PC-9 (cell line): Measurements from ENCODE around the gene TRIM27. TPM values are rescaled to one million over a fixed set of nuclear protein-coding genes. Genes with fewer than 3 reads are reported as not detected.
A peak's percentile ranks its signal among the peaks of the same experiment; 100 is the strongest.
"Not testable (repeated sequence)": the region's sequence is repeated elsewhere in the genome, so short reads cannot be mapped to it uniquely, and the experiment has no call there.

ENCODE experiments used
- BruUV-seq: library from RNA; stranded (reverse); fragments of 400-500 nt; replicated peaks from 2 replicates; lab custom pipeline; 2021; lab: Mats Ljungman, UMichigan
- CTCF ChIA-PET: fragments of 300-600 bp; sonication (Branson Sonifier 250); formaldehyde crosslinking; loops from one replicate; lab custom pipeline; 2022; ENCODE audit warnings: antibody characterized with exemption; lab: Charles Lee
- POLR2A ChIA-PET: fragments of 300-600 bp; sonication (Branson Sonifier 250); formaldehyde crosslinking; loops from one replicate; lab custom pipeline; 2022; ENCODE audit warnings: antibody characterized with exemption; ENCODE audit not compliant: unreplicated experiment; lab: Charles Lee
- DNase-seq, 2 experiments: peaks; one replicate each; pipeline versions ENCODE4 v3.0.0 to v3.0.0-alpha.2; 2015 to 2022; ENCODE audit warnings: mixed read lengths in 1 of 2
- H2AFZ ChIP-seq: fragments of 200-600 bp; sonication (generic); 2 replicates; pipeline ENCODE4 v1.8.1; 2017; ENCODE audit warnings: antibody characterized with exemption
- H3F3A ChIP-seq: fragments of 200-600 bp; sonication (generic); 2 replicates; pipeline ENCODE4 v1.8.1; 2017; ENCODE audit warnings: antibody characterized with exemption, mild to moderate bottlenecking, low read depth; ENCODE audit not compliant: insufficient read depth
- H3K27ac ChIP-seq: fragments of 200-600 bp; sonication (generic); 2 replicates; pipeline ENCODE4 v1.6.1; 2016; ENCODE audit warnings: mixed run types
- H3K27me3 ChIP-seq: fragments of 200-600 bp; sonication (generic); 2 replicates; pipeline ENCODE4 v1.6.1; 2016; ENCODE audit warnings: low read depth, mixed run types; ENCODE audit not compliant: insufficient read depth
- H3K36me3 ChIP-seq: fragments of 200-600 bp; sonication (generic); 2 replicates; pipeline ENCODE4 v1.6.1; 2016; ENCODE audit warnings: low read depth, mixed run types
- H3K4me1 ChIP-seq: fragments of 200-600 bp; sonication (generic); replicated peaks from 2 replicates; pipeline ENCODE4 v1.6.1; 2016; ENCODE audit warnings: mixed run types; ENCODE audit not compliant: insufficient read depth
- H3K4me2 ChIP-seq: fragments of 200-600 bp; sonication (generic); 2 replicates; pipeline ENCODE4 v1.6.1; 2017; ENCODE audit warnings: mixed run types
- H3K4me3 ChIP-seq: fragments of 200-600 bp; sonication (generic); 2 replicates; pipeline ENCODE4 v1.6.1; 2016; ENCODE audit warnings: mixed run types
- H3K79me2 ChIP-seq: fragments of 200-600 bp; sonication (generic); 2 replicates; pipeline ENCODE4 v1.6.1; 2017; ENCODE audit warnings: low read depth, mixed run types
- H3K9me2 ChIP-seq: fragments of 200-600 bp; sonication (generic); 2 replicates; pipeline ENCODE4 v1.8.1; 2017; ENCODE audit warnings: mild to moderate bottlenecking; ENCODE audit not compliant: insufficient read depth
- H3K9me3 ChIP-seq: fragments of 200-600 bp; sonication (generic); 2 replicates; pipeline ENCODE4 v1.8.1; 2016; ENCODE audit warnings: low read depth; ENCODE audit not compliant: insufficient read depth
- H4K20me1 ChIP-seq: fragments of 200-600 bp; sonication (generic); 2 replicates; pipeline ENCODE4 v1.8.1; 2017; ENCODE audit not compliant: insufficient read depth
- CTCF ChIP-seq: fragments of 200-600 bp; sonication (generic); conservative IDR thresholded peaks from 2 replicates; pipeline ENCODE4 v1.6.1; 2017; ENCODE audit warnings: mixed run types, antibody characterized with exemption, mild to moderate bottlenecking, moderate library complexity
- EZH2 ChIP-seq: fragments of 200-600 bp; sonication (generic); IDR thresholded peaks from 2 replicates; pipeline ENCODE4 v1.8.0; 2017; ENCODE audit warnings: antibody characterized with exemption, low read depth
- intact Hi-C: fragments of 100-400 bp; cut with micrococcal nuclease; formaldehyde crosslinking; loops from one replicate; pipeline ENCODE4 v1.10.0; 2022; ENCODE audit not compliant: unreplicated experiment
- total RNA-seq: library from RNA; stranded (reverse); gene quantifications from 2 replicates; pipeline ENCODE4 v1.2.3, GENCODE V29; 2021

The TRIM27 gene
- total RNA-seq, 1 experiment from 2014 or later: 86.2 TPM

- H3K4me1 ChIP-seq: no peaks in the 10 kb centered on the region
- no peaks in the 10 kb centered on the region for H3K36me3 ChIP-seq
- POLR2A ChIA-PET: no interaction called here
- H3K27ac ChIP-seq: no peak overlapping the region
- no peaks in the 10 kb centered on the region for H3K79me2 ChIP-seq
- intact Hi-C loops: no loop called here
- no TSS peak for BruUV-seq
- no peaks in the 10 kb centered on the region for H3K27me3 ChIP-seq
- no peaks in the 10 kb centered on the region; the same call in 1 of the 2 replicates for H3K9me3 ChIP-seq
- H3K4me2 ChIP-seq: no peak overlapping the region
- no peak for TF ChIP-seq EZH2
- H2AFZ ChIP-seq: no peak overlapping the region
- H3K4me3 ChIP-seq: no peak overlapping the region
- H4K20me1 ChIP-seq: no peaks in the 10 kb centered on the region
- H3K9me2 ChIP-seq: no peaks in the 10 kb centered on the region
- H3F3A ChIP-seq: no peaks in the 10 kb centered on the region
- DNase-seq: no peak
- CTCF ChIA-PET: no interaction called here
These were observed 44.7 kb upstream of the TRIM27 start for GRCh38 chr6:28968476-28968875.

- Histone ChIP-seq H3K79me2 (no peaks in the 10 kb centered on the region), H3F3A (no peaks in the 10 kb centered on the region), H3K9me2 (no peaks in the 10 kb centered on the region), H3K9me3 (no peaks in the 10 kb centered on the region; the same call in 1 of the 2 replicates), H2AFZ (no peak overlapping the region), H4K20me1 (no peaks in the 10 kb centered on the region), H3K4me2 (no peak overlapping the region), H3K27ac (no peak overlapping the region), H3K36me3 (no peaks in the 10 kb centered on the region), H3K27me3 (no peaks in the 10 kb centered on the region), H3K4me1 (peaks cover 12% of the 10 kb centered on the region), H3K4me3 (no peak overlapping the region)
- ChIA-PET CTCF (no interaction called here), POLR2A (no interaction called here)
- BruUV-seq: no TSS peak
- intact Hi-C loops: no loop called here
- DNase-seq: no peak
- TF ChIP-seq CTCF (no peak), EZH2 (no peak)
These were observed 41.9 kb upstream of the TRIM27 start for GRCh38 chr6:28965706-28966105.

- no peak overlapping the region for H3K4me3 ChIP-seq
These were observed 37.2 kb upstream of the TRIM27 start for GRCh38 chr6:28960846-28961500.

GRCh38 chr6:28958561-28959243, 34.9 kb upstream of the TRIM27 start:
- H3K4me3 ChIP-seq, intact Hi-C loops, H3K27ac ChIP-seq, H2AFZ ChIP-seq, H3K27me3 ChIP-seq, H3K9me3 ChIP-seq, DNase-seq, H3K9me2 ChIP-seq, H3K4me2 ChIP-seq, H3K79me2 ChIP-seq, H3K36me3 ChIP-seq, BruUV-seq, POLR2A ChIA-PET, H4K20me1 ChIP-seq: not testable (repeated sequence)
- H3K4me1 ChIP-seq: peaks cover 31% of the 10 kb centered on the region
- H3F3A ChIP-seq: peaks cover 15% of the 10 kb centered on the region; the same call in 1 of the 2 replicates
- CTCF ChIA-PET: interaction anchor here (0.6 kb wide), 1 partner anchor 19 kb away, joined by 5 read pairs; no protein-coding TSS in a partner anchor

More at GRCh38 chr6:28960846-28961500, 37.2 kb upstream of the TRIM27 start:
- Histone ChIP-seq H3K4me1 (peaks cover 16% of the 10 kb centered on the region), H2AFZ (peak overlapping the region; percentile 73), H3K36me3 (no peaks in the 10 kb centered on the region), H3K27me3 (no peaks in the 10 kb centered on the region), H4K20me1 (no peaks in the 10 kb centered on the region), H3F3A (0 out of 2 replicates have a peak, but pooled peaks cover 4% of the 10 kb centered on the region), H3K9me3 (no peaks in the 10 kb centered on the region), H3K79me2 (no peaks in the 10 kb centered on the region), H3K27ac (peak overlapping the region; percentile 71), H3K9me2 (no peaks in the 10 kb centered on the region), H3K4me2 (peak overlapping the region; percentile 42)
- DNase-seq: peak in 1 of 2 experiments; percentile 43
- TF ChIP-seq EZH2 (no peak), CTCF (no peak)
- no TSS peak for BruUV-seq
- CTCF ChIA-PET: no interaction called here
- intact Hi-C loops: loop anchor here (2.0 kb wide), 1 partner anchor 16 kb away; no protein-coding TSS in a partner anchor
- POLR2A ChIA-PET: interaction anchor here (0.6 kb wide), 1 partner anchor 39 kb away, joined by 3 read pairs; no protein-coding TSS in a partner anchor

- H3K9me2 ChIP-seq, H3K9me3 ChIP-seq, DNase-seq, H3K27ac ChIP-seq, H2AFZ ChIP-seq, intact Hi-C loops, CTCF ChIA-PET, H3K36me3 ChIP-seq, H3K27me3 ChIP-seq, POLR2A ChIA-PET, H3K4me3 ChIP-seq, H3K79me2 ChIP-seq, H3K4me2 ChIP-seq, H4K20me1 ChIP-seq, BruUV-seq: not testable (repeated sequence)
- peaks cover 22% of the 10 kb centered on the region; the same call in 1 of the 2 replicates for H3F3A ChIP-seq
- H3K4me1 ChIP-seq: peaks cover 34% of the 10 kb centered on the region
These were observed 34.1 kb upstream of the TRIM27 start for GRCh38 chr6:28957795-28958314.
